ENCODE data around the gene PLXNA4.

PLXNA4 gene

DNA sequence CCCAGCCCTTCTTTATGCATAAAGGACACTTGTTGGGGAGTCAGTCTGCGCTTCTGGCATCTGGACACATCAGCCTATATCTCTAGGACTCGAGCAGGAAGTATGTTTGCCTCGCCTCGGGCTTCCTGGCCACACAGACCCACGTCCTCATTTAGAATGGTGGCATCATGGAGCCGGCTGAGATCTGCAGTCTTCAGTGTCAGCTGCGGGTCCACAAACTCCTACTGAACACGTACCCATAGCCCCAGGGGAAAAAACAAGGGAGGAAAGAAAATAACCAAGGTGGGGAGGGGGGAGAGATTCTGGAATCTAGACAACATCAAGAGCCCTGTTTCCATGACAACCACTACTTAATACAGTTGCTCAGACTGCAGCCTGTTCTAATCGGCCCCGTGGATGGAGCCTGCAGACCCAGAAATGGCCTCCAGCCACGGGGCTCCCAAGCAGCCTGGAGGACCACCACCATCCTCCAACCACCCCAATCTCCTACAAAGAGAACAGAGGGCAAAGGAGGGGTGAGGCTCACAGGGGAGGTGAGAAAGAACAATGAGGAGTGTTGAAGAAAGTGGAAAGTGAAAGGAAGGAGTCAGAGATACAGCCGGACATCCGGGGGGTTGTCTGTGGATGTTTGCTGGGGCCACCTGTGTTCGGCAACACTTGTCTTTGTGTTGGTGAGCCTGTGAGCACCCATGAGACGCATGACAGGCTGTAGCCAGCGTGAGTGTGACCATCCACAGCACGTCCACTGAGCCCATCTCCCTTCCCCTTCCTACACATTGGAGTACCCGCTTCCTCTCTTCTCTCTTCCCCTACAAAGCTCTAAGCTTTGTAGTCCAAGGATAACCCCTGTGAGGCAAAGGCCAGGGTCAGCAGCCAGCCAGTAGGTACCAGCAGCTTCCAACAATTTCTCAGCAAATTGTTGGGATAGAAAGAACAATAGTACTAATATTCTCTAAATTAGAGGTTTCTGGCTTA is 141.0 kb downstream of the PLXNA4 start:
- peak; percentile 14 for DNase-seq

GRCh38 chr7:132434041-132434440 is 142.2 kb downstream of the PLXNA4 start:
- DNase-seq = no peak

DNA sequence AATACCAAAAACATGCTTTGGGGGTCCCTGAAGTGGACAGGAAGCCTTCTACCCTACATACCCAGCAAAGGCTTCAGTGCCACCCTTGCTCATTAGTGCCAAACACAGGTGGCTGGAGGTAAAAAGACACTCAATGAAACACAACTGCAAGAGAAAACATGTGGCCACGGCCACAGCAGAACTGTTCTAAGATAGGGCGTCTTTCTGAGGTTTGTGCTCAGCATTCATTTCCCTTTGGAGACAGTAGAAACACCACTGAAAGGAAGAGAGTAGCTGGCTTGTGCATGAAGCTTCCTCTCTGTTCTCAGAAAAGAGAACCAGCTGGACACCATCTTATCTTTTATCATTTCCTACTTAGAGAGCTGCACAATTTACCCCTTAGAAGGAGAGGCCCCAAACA is 143.0 kb downstream of the PLXNA4 start:
- no peak for DNase-seq

DNA sequence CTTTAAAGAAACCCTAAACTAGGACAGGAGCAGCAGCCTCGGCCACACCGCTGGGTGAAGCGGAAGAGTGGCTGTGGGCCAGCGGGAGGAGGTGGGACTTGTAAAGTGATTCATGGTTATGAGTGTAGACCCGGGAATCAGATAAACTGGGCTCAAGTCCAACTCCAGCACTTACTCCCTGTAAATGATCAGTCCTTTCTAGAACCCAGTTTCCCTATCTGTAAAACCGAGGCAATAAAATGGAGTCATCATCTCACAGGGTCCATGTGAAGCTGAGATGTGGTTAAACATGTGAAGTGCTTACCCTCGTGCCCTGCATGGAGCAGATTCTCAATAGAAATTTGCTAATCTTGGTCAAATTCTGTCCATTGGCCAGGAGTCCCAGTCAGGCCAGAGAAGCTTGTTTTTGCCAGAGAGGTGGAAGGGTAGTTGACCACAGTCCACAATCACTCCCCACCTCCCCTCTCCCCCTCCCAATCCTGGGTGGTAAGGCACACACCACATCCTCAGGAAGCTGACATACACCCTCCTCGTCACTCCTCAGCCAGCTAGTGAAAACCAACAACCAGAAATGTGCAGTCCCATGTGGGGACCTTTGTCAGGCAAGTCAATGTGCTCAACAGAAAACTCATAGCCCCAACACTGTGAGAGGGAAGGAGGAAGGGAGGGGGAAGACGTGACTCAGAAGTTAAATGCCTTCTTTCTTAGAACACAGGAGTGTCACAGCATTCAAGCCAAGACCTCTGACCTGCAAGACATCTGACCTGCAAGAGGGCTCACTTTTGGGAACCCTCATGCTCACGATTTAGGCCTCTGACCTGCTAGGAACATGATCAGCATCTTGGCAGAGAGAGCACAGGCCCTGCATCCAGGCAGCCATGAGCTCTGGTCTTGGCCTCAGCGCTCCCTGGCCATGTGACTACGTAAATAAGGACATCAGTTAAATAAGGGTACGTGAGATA is 145.1 kb downstream of the PLXNA4 start:
- peak; percentile 97 for DNase-seq

DNA sequence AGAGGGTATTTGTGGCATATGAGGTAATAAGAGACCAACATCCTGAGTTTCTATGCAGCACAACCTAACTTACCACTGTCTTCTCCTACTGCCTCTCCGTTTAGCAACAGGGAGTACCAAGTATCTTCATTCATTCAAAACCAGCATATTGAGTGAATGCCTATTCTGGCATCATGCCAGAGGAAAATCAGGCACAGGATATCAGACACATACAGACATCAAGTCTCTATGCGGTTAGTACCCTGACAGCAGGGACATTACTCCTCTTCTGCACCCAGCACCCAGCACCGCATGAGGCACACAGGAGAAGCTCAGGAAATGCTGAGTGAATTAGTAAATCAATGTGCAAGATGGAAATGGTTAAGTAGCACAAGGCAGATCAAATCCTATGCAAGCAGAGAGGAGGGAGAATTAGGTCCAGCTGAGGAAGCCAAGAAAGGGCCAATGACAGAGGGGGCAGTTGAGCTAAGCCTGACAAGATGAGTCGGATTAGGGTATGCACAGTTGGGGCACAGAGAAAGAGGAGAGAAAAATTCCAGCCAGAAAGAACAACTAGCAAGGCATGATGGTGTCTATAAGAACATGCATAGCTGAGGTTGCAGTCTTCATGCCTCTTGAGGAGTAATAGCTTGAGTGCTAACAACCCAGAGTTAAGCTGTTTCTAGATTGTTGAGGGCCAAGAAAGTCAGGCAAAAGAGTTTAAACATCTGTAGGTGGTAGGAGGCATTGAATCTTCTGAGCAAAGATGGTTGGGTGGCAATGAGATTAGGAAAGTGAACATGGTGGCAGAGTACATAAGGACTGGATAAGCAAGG is 146.0 kb downstream of the PLXNA4 start:
- DNase-seq = peak; percentile 69

- DNase-seq = no peak
These were observed 147.1 kb downstream of the PLXNA4 start for GRCh38 chr7:132429181-132429580.

GRCh38 chr7:132428247-132428919 is 147.9 kb downstream of the PLXNA4 start:
- DNase-seq = no peak

DNA sequence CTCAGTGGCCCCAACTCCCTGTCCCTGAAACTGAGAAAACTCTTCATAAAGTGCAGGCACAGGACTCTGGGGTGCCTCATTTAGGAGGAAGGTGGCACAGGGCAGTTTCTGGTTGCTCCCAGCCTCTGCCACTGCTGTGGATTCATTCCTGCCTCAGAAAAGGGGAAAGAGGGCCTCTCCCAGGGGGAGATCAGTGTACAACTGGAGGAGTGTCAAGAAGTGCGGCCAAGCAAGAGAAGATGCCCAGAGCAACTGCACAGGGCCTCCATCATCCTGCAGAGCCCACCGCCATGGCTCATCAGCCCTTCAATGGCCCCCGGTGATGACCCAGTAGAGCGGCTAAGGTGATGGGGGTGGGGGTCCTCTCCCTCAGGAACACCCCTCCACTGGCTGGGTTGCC is 150.3 kb downstream of the PLXNA4 start:
- no peak for DNase-seq

DNA sequence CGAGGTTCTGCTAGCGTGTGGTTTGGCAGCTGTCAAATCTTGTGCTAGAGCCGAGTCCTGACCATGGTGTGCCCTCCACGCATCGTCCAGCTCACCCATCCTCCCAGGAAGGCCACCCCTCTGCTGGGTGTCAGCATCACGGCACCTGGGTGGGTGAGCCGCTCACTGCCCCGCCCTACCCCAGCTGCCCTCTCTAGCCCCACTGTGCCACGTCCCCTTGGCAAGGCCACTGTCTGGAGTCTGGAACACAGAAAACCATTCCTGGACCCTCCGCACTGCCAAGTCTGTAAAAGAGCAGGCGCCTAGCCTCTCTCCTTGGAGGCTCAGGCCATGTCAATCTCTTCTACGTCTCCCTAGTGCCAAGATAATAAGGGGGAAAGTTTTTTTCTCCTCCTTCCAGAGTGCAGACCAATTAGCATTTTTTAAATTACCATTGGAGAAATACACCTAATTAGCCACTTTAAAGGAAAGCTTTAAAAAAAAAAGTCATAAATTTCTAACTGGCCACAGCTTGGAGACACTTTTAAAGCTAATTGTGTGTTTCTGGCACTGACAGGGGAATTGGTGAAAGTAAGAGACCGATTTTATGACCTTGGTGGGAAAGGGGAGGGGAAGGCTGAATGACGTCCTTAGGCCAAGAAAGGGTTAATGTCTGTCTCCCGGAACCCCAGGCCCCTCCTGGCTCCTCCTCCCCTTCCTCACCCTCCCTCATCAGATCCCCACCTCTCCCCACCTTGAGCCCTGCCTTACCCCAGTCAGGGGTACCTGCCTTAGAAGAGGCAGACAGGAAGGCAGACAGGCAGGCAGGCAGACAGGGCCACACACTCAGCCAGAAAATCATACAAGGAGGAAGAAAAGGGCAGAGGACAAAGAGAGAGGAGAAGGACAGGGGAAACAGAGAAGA is 151.2 kb downstream of the PLXNA4 start:
- DNase-seq = no peak

- DNase-seq = no peak
These were observed 152.0 kb downstream of the PLXNA4 start for GRCh38 chr7:132424277-132424676.

GRCh38 chr7:132423594-132424200 is 152.6 kb downstream of the PLXNA4 start:
- DNase-seq = no peak

DNA sequence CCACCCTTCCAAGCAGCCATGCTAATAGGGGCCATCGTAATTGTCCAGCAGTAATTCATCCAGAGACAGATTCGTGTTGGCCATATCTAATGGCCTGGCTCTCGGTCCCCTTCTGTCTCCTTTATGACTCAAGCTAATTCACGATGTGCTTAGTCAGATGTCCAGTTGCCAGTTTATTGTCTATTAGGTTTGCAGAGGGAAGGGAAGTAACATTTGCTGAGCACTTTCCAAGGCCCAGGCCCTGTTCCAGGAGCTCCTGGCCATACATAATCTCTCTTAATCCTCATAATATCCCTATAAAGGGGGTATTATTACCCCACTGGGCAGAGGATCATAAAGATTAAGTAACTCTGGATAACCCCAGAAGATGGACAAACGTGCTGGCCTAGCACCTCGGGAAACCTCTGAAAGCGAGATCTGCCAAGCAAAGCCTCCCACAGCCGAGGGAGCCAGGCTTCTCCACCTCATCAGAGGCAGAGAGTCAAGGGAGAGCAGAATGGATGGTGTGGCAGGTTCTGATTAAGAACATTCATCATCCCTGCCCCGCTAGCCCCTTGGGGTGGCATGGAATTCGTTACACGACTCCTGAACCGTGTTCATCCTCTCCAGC is 153.7 kb downstream of the PLXNA4 start:
- DNase-seq = peak; percentile 33

- no peak for DNase-seq
These were observed 155.7 kb downstream of the PLXNA4 start for GRCh38 chr7:132420527-132420926.

- no peak for DNase-seq
These were observed 156.7 kb downstream of the PLXNA4 start for GRCh38 chr7:132419542-132419941.

DNA sequence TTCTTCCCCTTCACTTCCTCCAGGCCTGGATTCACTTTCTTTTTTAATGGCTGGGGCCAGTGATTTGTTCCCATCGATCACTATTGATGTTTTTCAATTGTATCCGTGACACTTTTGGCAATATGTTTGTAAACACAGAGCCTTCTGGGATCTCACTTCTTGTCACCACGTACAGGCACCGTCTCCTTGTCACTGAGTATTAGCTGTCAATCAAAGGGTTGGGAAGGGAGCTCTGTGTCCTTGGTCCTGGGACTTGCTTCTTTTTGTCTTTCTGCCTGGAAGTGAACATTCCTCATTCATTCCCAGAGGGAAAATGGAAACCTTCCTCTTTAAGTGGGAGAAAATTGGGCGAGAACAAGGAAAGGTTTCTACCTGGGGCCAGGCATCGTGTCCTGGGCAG is 157.4 kb downstream of the PLXNA4 start:
- no peak for DNase-seq

- DNase-seq = no peak
These were observed 159.0 kb downstream of the PLXNA4 start for GRCh38 chr7:132417103-132417906.

DNA sequence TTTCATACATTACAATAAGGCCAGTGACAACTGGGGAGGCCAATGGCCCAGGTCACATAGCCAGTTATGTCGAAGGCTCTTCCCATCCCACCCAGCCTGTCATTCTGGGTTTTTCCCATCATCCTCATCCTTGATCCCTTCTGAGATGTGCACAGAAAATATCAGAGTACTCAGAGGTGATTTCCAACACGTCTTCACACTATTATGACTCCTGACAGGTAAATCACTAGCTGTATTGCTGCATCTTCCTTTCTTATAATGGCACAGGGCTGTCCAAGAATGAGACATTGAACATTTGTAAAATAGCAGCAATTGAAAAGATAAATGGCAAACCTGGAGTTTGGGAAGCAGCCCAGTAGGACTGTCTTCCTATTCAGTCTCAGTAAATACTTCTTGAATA is 159.9 kb downstream of the PLXNA4 start:
- no peak for DNase-seq

DNA sequence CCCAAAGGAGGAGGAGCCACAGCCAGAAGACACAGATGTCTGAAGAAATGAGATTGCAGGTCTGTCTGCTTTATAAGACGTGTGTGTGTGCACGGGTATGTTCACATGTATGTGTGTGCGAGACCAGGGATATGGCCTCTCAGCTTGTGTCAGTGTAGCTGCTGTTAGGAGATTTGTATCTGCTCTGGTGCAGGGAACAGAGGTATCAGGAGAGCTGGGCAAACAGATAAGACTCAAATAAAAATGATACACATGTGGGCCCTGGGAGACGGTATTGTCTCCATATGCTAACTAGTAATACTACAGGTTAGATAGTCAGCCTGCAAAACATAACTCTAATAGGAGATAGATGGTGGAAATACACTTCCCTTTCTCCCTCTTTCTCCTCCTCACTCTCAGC is 161.0 kb downstream of the PLXNA4 start:
- no peak for DNase-seq

- DNase-seq = no peak
These were observed 161.4 kb downstream of the PLXNA4 start for GRCh38 chr7:132414857-132415256.
